ENCODE results near the gene CD163.

DNA sequence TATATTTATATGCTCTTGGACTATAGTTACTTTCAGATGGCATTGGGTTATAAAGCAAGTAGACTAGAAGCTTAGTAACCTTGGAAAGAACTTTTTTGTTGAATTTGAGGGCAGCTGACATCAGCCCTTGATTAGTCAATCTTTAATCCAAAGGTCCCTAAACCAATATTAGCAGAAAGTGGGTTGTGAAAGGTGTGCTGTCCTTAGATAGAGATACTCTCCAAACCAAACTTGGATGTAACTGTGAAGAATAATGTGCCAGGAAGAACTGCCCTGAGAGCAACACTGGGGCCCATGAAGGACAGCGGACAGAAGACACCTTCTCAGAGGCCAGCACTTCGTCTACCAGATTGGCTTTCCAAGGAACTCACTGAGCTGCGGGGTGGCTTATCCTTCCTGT lies 10.6 kb downstream of the CD163 start:
- TF ChIP-seq EZH2phosphoT487 (IDR thresholded peaks at IDR 0.05; ENCODE audit: insufficient read depth, low read depth) (no peak), EZH2 (IDR thresholded peaks at IDR 0.05; ENCODE audit: insufficient read depth, poor library complexity, severe bottlenecking) (no peak)

Data from GM23248 (cell line).